GM18907 (cell line): ENCODE measurements around the gene DENND2D.

Experiments used
- ATAC-seq: cut with Tn5 transposase; IDR thresholded peaks from one replicate; pipeline ENCODE4 v1.9.1; 2021; ENCODE audit warnings: mild to moderate bottlenecking, moderate library complexity; ENCODE audit not compliant: unreplicated experiment

Gene DENND2D

GRCh38 chr1:111183308-111184069, 17.0 kb downstream of the DENND2D start:
- ATAC-seq, result no peak

DNA sequence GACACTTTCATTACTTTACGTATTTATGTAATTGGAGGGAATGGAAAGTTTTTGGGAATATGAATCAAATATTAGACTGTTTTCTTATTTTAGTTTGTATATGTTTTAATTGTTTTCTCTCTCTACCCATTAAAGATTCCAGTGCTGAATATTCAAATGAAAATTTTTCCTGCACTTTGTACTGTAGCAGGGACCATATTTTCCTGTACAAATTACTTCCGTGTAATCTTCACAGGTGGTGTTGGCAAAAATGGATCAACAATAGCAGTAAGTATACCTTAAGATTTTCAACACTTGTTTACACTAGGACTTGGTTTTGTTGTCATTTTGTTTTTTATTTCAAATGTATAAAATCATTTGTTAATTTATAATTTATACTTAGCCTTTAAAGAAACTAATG, 18.4 kb downstream of the DENND2D start:
- no peak for ATAC-seq

- ATAC-seq, result no peak
Observed at GRCh38 chr1:111179968-111180533, 20.4 kb downstream of the DENND2D start.

DNA sequence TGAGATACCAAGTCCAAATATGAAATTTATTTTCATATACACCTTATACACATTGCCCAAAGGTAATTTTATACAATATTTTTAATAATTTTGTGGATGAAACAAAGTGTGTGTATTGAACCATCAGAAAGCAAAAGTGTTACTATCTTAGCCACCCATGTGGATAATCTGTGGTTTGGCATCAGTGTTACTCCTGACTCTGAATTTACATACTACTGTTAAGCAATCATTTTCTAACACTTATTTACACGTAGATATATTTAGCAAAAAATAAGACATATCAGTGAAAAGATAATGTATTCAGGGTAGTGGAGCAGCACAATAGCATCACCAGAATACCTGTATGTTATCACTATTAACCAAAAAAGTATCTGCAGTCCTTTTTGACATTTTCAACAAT, 23.8 kb downstream of the DENND2D start:
- peak; percentile 73 for ATAC-seq

- ATAC-seq, result no peak
Observed at GRCh38 chr1:111175349-111175748, 25.1 kb downstream of the DENND2D start.

DNA sequence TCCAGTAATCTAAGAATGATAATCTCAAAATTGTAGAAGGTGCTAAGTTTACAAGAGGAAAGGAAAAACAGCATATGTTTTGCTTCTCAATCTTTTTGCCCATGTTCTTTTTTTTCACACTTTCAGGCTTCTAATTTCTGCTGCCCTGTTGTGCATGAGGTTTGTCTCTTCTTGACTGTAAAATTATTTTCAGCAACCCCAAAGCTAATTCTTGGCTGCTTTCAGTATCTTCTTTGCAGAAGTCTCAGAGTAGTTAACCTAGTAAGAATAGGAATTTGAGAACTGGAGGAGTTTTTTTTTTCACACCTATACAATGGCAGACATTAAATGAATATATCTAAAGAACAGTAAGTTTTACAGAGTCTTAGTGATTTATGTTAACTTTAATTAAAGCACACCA, 26.4 kb downstream of the DENND2D start:
- ATAC-seq, result no peak

DNA sequence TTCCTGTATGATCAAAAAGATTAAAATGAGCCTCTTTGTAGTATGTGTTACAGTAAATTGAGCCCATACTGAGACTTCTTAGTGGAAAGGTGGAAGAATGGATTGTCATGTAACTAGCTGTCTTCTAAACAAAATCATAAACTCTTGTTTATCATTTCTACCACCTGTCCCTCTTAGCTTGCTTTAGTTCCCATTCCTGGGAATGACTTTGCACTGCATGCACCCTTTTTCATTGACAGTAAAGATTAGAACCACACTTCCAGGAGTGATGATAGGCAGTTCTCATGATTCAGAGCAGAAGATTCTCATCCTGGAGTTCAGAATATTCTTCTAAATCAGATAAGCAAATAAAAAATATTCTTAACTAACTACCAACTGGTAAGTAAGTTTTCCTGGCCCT, 28.0 kb downstream of the DENND2D start:
- ATAC-seq, result no peak

DNA sequence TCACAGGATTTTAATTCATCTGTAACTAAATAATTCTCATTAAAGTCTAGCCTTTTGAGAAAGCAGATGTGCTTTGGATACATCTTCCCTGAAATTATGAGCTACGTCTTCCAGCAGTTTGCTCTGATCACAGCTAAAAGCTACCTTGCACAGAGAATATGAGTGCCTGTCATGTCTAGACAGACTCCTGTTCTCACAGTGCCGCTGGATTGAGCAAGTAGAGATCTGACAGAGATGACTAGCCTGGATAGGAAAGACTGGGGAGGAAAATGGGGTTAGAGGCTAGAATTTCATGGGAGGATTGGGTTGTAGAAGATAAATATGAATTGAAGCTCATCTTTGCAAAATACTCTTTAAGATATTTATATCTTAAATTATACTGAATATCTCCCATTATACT, 36.3 kb downstream of the DENND2D start:
- ATAC-seq, result no peak

- no peak for ATAC-seq
Observed at GRCh38 chr1:111163363-111163762, 37.1 kb downstream of the DENND2D start.

DNA sequence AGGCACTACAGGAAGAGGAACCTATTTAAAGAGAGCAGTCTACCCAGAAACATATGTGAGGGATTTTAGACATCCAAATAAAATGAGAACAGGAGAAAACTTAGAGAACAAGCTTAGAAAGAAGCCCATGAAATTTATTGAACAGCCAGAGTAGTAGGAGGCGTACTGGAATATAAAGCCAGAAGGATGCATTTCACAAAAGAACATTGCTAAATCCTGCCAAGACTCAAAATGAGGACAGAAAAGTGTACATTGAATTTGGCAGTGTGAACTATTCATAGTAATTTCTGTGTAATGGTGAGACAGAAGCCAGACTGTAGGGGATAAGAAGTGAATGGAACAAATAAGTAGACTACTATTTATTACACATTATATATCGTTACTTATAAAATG, 38.0 kb downstream of the DENND2D start:
- no peak for ATAC-seq

- no peak for ATAC-seq
Observed at GRCh38 chr1:111161843-111162487, 38.5 kb downstream of the DENND2D start.

- ATAC-seq, result no peak
Observed at GRCh38 chr1:111157431-111157830, 43.0 kb downstream of the DENND2D start.

DNA sequence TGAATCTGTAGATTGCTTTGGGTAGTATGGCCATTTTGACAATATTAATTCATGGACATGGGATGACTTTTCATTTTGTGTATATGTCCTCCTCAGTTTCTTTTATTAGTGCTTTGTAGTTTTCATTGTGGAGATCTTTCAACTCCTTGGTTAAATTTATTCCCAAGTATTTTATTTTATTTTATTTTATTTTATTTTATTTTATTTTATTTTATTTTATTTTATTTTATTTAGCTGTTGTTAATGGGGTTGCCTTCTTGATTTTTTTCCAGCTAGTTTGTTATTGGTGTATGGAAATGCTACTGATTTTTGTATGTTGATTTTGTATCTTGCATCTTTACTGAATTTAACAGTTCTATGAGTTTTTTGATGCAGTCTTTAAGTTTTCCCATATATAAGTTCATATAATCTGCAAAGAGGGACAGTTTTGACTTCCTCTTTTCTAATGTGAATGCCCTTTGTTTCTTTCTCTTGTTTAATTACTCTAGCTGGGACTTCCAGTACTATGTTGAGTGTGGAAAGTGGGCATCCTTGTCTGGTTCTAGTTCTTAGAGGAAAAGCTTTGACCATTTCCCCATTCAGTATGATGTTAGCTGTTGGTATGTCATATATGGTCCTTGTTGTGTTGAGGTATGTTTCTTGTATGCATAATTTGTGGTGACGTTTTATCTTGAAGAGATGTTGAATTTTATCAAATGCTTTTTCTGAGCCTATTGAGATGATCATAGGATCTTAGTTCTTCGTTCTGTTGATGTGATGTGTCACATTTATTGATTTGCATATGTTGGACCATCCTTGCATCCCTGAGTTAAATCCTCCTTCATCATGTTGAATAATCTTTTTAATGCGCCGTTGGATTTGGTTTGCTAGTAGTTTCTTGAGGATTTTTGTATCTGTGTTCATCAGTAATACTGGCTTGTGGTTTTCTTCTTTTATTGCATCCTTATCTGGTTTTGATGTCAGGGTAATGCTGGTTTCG, 46.1 kb downstream of the DENND2D start:
- ATAC-seq, result no peak

DNA sequence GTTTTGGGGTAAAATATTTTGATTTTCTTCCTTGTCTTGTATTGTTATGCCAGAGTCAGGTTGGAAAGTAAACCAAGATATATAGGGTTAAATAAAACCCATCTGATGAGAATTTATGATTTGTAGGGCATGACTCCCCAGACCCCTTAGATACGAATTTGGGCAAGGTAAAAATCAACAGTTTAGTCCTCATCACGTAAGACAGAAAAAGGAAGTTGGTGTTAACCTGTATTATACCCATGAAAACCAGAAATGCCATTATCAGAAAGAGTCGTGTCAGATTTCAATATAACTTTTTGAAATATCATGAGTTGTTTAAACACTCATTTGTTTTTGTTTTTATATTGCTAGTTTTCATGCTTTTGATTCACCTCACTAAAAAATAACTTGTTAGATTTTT, 48.6 kb downstream of the DENND2D start:
- ATAC-seq, result no peak

GRCh38 chr1:111148376-111148881, 52.0 kb downstream of the DENND2D start:
- ATAC-seq, result no peak

DNA sequence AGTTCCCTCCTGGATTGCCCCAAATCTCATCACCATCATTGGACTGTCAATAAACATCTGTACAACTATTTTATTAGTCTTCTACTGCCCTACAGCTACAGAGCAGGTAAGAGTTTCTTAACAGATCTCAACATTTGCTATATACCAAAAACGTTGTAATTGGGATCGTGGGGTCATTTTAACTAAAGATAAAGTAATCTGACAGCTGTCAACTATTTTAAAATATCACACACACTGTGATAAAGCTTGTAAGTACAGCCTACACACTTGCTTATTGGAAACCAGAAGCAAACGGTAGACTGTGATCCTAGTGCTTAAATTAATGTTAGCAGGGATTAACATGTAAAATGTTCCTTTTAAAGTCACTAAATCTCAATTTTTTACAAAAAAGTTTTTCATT, 52.5 kb downstream of the DENND2D start:
- ATAC-seq, result no peak

- ATAC-seq, result no peak
Observed at GRCh38 chr1:111145963-111146768, 54.3 kb downstream of the DENND2D start.

DNA sequence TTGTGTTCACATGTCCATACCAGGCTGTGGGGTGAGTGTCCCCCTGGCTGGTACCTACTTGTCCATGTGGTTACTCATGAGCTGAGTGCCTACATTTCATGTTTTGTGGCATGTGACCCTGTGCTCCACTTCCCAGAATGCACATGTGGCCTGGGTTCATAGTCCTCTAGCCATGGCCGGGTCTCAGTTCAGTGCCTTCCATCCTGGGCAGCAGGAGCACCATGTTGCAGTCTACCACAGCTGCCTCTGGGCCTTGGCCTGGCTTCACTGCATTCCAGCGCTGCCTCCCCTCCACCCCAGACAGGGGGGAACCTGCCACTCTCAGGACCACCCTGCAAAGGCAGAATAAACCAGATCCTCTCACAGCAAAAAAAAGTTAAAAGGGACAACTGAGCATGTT, 54.9 kb downstream of the DENND2D start:
- no peak for ATAC-seq

DNA sequence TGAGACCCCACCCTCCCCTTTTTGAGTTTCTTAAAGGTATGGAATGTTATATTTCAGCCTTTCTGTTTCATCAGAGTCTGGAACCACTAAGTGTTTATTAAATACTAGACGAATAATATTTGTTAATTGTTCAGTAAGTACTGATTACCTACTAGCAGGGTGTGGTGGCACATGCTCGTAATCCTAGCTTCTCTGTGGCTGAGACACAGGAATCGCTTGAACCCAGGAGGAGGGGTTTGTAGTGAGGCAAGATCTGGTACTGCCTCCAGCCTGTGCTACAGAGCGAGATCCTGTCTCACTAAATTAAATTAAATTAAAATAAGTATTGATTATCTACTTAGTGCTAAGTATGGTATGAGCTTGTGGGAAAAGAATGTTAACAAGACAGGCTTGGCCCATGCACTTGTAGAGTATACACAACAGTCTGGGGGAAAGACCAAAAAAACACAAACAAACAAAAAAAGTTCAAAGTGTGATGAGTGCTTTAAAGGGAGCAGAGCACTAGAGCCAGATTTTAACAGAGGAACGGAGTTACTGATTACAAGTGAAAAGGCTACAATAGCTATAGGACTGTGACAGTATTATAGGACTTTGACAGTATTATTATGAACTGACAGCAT, 58.0 kb downstream of the DENND2D start:
- no peak for ATAC-seq
